ENCODE data around the gene MTNR1A.

MTNR1A gene

DNA sequence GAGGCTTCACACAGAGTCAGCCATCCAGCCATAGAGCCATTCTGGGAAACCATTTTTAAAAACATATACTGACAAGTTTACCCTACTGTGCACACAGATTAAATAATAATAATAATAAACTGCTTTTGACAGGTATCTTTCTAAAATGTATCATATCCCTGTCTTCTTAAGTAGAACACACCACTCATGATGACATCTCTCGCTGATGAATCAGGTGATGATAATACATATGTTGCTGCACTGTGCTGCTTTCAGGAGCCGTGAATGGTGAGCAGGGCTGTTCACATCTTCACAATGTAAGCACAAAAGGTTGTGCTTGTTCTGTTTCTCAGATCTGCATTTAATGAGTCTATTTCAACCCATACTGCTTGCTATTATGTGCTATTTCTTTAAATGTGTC, 3.5 kb downstream of the MTNR1A start:
- H3K27me3 ChIP-seq (ENCODE audit: control insufficient read depth, low read length), result no peaks in the 10 kb centered on the region
- no peaks in the 10 kb centered on the region for H3F3A ChIP-seq (ENCODE audit: control insufficient read depth, insufficient read depth)
- no peaks in the 10 kb centered on the region for H3K4me1 ChIP-seq (ENCODE audit: control insufficient read depth, low read length)
- H3K9me2 ChIP-seq (replicated peaks; ENCODE audit: control insufficient read depth, low read length), result no peaks in the 10 kb centered on the region
- no peak overlapping the region for H3K27ac ChIP-seq (ENCODE audit: low read depth, low read length)
- no peaks in the 10 kb centered on the region for H3K36me3 ChIP-seq (ENCODE audit: control insufficient read depth, low read length)
- no peak for TF ChIP-seq EZH2phosphoT487 (IDR thresholded peaks at IDR 0.05; ENCODE audit: borderline replicate concordance, low read length)
- TF ChIP-seq, protein P1, sequence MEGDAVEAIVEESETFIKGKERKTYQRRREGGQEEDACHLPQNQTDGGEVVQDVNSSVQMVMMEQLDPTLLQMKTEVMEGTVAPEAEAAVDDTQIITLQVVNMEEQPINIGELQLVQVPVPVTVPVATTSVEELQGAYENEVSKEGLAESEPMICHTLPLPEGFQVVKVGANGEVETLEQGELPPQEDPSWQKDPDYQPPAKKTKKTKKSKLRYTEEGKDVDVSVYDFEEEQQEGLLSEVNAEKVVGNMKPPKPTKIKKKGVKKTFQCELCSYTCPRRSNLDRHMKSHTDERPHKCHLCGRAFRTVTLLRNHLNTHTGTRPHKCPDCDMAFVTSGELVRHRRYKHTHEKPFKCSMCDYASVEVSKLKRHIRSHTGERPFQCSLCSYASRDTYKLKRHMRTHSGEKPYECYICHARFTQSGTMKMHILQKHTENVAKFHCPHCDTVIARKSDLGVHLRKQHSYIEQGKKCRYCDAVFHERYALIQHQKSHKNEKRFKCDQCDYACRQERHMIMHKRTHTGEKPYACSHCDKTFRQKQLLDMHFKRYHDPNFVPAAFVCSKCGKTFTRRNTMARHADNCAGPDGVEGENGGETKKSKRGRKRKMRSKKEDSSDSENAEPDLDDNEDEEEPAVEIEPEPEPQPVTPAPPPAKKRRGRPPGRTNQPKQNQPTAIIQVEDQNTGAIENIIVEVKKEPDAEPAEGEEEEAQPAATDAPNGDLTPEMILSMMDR (IDR thresholded peaks at IDR 0.05; ENCODE audit: low read depth, low read length, poor library complexity, severe bottlenecking), result no peak
- H3K9me3 ChIP-seq (ENCODE audit: control insufficient read depth, insufficient read depth, low read length), result peaks cover 4% of the 10 kb centered on the region; the same call in 1 of the 2 replicates
- H3K79me2 ChIP-seq (ENCODE audit: control insufficient read depth, low read length), result no peaks in the 10 kb centered on the region
- H4K20me1 ChIP-seq (ENCODE audit: control insufficient read depth, insufficient read depth, low read depth, low read length), result no peaks in the 10 kb centered on the region
- no peak overlapping the region for H3K4me3 ChIP-seq (ENCODE audit: low read length)
- H3K4me2 ChIP-seq (ENCODE audit: low read length), result no peak overlapping the region

DNA sequence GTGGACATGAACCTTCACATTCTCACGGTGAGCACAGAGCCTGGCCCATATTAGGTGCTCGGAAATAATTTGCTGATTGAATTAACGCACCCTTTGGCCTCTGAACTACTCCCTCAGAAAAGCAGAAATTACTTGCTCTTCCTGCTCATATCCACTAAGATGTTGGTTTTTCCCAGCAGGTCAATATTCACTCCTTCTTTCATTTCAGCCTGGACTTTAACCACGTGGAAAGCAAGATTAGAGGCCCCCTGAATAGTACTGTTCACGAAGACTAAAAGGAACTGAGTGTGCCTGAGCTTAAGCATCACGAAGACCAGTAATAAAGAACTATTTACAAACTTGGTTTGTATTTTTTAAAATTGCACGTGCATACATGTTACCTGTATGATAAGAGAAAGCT, 9.9 kb downstream of the MTNR1A start:
- Histone ChIP-seq H3K9me2 (replicated peaks; ENCODE audit: control insufficient read depth, low read length) (no peaks in the 10 kb centered on the region), H4K20me1 (ENCODE audit: control insufficient read depth, insufficient read depth, low read depth, low read length) (no peaks in the 10 kb centered on the region), H3K27me3 (ENCODE audit: control insufficient read depth, low read length) (no peaks in the 10 kb centered on the region), H3F3A (ENCODE audit: control insufficient read depth, insufficient read depth) (no peaks in the 10 kb centered on the region), H3K4me1 (ENCODE audit: control insufficient read depth, low read length) (no peaks in the 10 kb centered on the region), H3K4me2 (ENCODE audit: low read length) (no peak overlapping the region), H3K36me3 (ENCODE audit: control insufficient read depth, low read length) (no peaks in the 10 kb centered on the region), H3K79me2 (ENCODE audit: control insufficient read depth, low read length) (no peaks in the 10 kb centered on the region), H3K4me3 (ENCODE audit: low read length) (no peak overlapping the region), H3K27ac (ENCODE audit: low read depth, low read length) (no peak overlapping the region), H3K9me3 (ENCODE audit: control insufficient read depth, insufficient read depth, low read length) (peaks cover 4% of the 10 kb centered on the region; the same call in 1 of the 2 replicates)
- TF ChIP-seq, protein P1 (IDR thresholded peaks at IDR 0.05; ENCODE audit: low read depth, low read length, poor library complexity, severe bottlenecking), result no peak
- no peak for TF ChIP-seq EZH2phosphoT487 (IDR thresholded peaks at IDR 0.05; ENCODE audit: borderline replicate concordance, low read length)

DNA sequence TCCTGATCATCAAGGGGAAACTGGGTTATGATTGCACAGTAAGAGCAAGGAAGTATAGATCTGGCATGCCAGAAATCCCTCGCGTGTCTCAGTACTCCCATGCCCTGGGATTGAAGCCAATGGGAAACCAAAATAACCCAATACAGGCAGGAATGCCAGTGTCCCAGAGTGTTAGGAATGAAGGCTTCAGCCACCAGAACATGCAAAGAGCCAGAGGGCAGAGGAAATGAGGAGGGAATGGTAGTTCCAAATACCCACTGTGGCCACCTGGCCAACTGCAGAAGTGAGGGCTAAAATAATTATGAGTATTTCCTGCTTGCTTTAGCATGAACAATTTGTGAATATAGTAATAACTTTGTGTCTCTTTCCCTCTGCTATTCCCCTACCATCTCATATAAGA, 12.2 kb downstream of the MTNR1A start:
- Histone ChIP-seq H3K9me3 (ENCODE audit: control insufficient read depth, insufficient read depth, low read length) (peaks cover 4% of the 10 kb centered on the region; the same call in 1 of the 2 replicates), H3K27me3 (ENCODE audit: control insufficient read depth, low read length) (no peaks in the 10 kb centered on the region), H3K27ac (ENCODE audit: low read depth, low read length) (no peak overlapping the region), H3K36me3 (ENCODE audit: control insufficient read depth, low read length) (no peaks in the 10 kb centered on the region), H3K4me3 (ENCODE audit: low read length) (no peak overlapping the region), H3F3A (ENCODE audit: control insufficient read depth, insufficient read depth) (no peaks in the 10 kb centered on the region), H3K9me2 (replicated peaks; ENCODE audit: control insufficient read depth, low read length) (no peaks in the 10 kb centered on the region), H3K4me2 (ENCODE audit: low read length) (no peak overlapping the region), H4K20me1 (ENCODE audit: control insufficient read depth, insufficient read depth, low read depth, low read length) (no peaks in the 10 kb centered on the region), H3K79me2 (ENCODE audit: control insufficient read depth, low read length) (no peaks in the 10 kb centered on the region), H3K4me1 (ENCODE audit: control insufficient read depth, low read length) (no peaks in the 10 kb centered on the region)
- TF ChIP-seq, protein P1 (IDR thresholded peaks at IDR 0.05; ENCODE audit: low read depth, low read length, poor library complexity, severe bottlenecking), result no peak
- TF ChIP-seq EZH2phosphoT487 (IDR thresholded peaks at IDR 0.05; ENCODE audit: borderline replicate concordance, low read length), result no peak
